Mesenchymal stem cell (in vitro differentiated cells and primary cell): ENCODE data around the gene KCNG2.

Source experiments
- DNase-seq: peaks from one replicate; pipeline ENCODE4 v3.0.0-alpha.2; 2013
- H2AFZ ChIP-seq: one replicate; pipeline ENCODE4 v1.6.1; 2013; ENCODE audit warnings: low read depth, mild to moderate bottlenecking, control low read depth, inconsistent platforms, low read length, moderate library complexity
- H2AK5ac ChIP-seq: 2 replicates; pipeline ENCODE4 v1.6.1; 2013; ENCODE audit warnings: low read length, moderate library complexity, mild to moderate bottlenecking, inconsistent platforms; ENCODE audit not compliant: severe bottlenecking
- H2BK120ac ChIP-seq: one replicate; pipeline ENCODE4 v1.6.1; 2013; ENCODE audit warnings: low read depth, mild to moderate bottlenecking, inconsistent platforms, low read length, moderate library complexity
- H2BK12ac ChIP-seq, 2 experiments: one replicate each; pipeline ENCODE4 v1.6.1; 2013; ENCODE audit warnings: inconsistent platforms in 2 of 2, low read length in 2 of 2, mild to moderate bottlenecking in 2 of 2, moderate library complexity in 2 of 2, control low read depth in 1 of 2
- H2BK15ac ChIP-seq: one replicate; pipeline ENCODE4 v1.6.1; 2013; ENCODE audit warnings: mild to moderate bottlenecking, low read depth, inconsistent platforms; ENCODE audit not compliant: poor library complexity, severe bottlenecking
- H2BK5ac ChIP-seq: 2 replicates; pipeline ENCODE4 v1.6.1; 2013; ENCODE audit warnings: low read depth, mild to moderate bottlenecking, low read length, control low read depth, inconsistent platforms; ENCODE audit not compliant: poor library complexity, severe bottlenecking
- H3K14ac ChIP-seq, 2 experiments: one replicate each; pipeline ENCODE4 v1.6.1; 2013; ENCODE audit warnings: inconsistent platforms in 2 of 2, low read length in 2 of 2, control low read depth in 1 of 2, mild to moderate bottlenecking in 1 of 2, moderate library complexity in 1 of 2
- H3K18ac ChIP-seq, 2 experiments: one replicate each; pipeline ENCODE4 v1.6.1; 2013; ENCODE audit warnings: inconsistent platforms in 2 of 2, low read length in 2 of 2, control low read depth in 1 of 2, low read depth in 1 of 2, mild to moderate bottlenecking in 1 of 2
- H3K23ac ChIP-seq, 2 experiments: one replicate each; pipeline ENCODE4 v1.6.1; 2013; ENCODE audit warnings: inconsistent platforms in 2 of 2, low read length in 2 of 2, mild to moderate bottlenecking in 2 of 2, moderate library complexity in 2 of 2, control low read depth in 1 of 2
- H3K27ac ChIP-seq: 2 replicates; pipeline ENCODE4 v1.5.1; 2013; ENCODE audit warnings: mild to moderate bottlenecking, moderate library complexity, low read length, control low read depth, inconsistent platforms; ENCODE audit not compliant: poor library complexity, severe bottlenecking
- H3K27me3 ChIP-seq, 2 experiments: 2 replicates each; pipeline versions ENCODE4 v1.6.1 to v1.7.0; 2013; ENCODE audit warnings: low read length in 2 of 2, mild to moderate bottlenecking in 2 of 2, moderate library complexity in 2 of 2, control low read depth in 1 of 2, inconsistent platforms in 1 of 2; ENCODE audit not compliant: control insufficient read depth in 1 of 2, insufficient read depth in 1 of 2
- H3K36me3 ChIP-seq, 2 experiments: 2 replicates each; pipeline versions ENCODE4 v1.6.1 to v1.7.0; 2013; ENCODE audit warnings: low read length in 2 of 2, control low read depth in 1 of 2, inconsistent platforms in 1 of 2, low read depth in 1 of 2, mild to moderate bottlenecking in 1 of 2; ENCODE audit not compliant: insufficient read depth in 2 of 2, control insufficient read depth in 1 of 2
- H3K4ac ChIP-seq, 2 experiments: one replicate each; pipeline ENCODE4 v1.6.1; 2013; ENCODE audit warnings: inconsistent platforms in 2 of 2, low read length in 2 of 2, mild to moderate bottlenecking in 2 of 2, moderate library complexity in 2 of 2, control low read depth in 1 of 2, low read depth in 1 of 2
- H3K4me1 ChIP-seq: 2 replicates; pipeline ENCODE4 v1.6.1; 2013; ENCODE audit warnings: low read depth, low read length, control low read depth; ENCODE audit not compliant: control insufficient read depth, insufficient read depth
- H3K4me2 ChIP-seq: 2 replicates; pipeline ENCODE4 v1.6.1; 2013; ENCODE audit warnings: low read length, mild to moderate bottlenecking, inconsistent platforms; ENCODE audit not compliant: poor library complexity, severe bottlenecking
- H3K4me3 ChIP-seq, 2 experiments: 2 replicates each; pipeline versions ENCODE4 v1.5.1 to v1.7.0; 2013; ENCODE audit warnings: low read length in 2 of 2, mild to moderate bottlenecking in 2 of 2, control low read depth in 1 of 2, low read depth in 1 of 2; ENCODE audit not compliant: insufficient read depth in 1 of 2
- H3K79me1 ChIP-seq: replicated peaks from 2 replicates; pipeline ENCODE4 v1.6.1; 2013; ENCODE audit warnings: mild to moderate bottlenecking, control low read depth, low read length, inconsistent platforms; ENCODE audit not compliant: poor library complexity, severe bottlenecking
- H3K9ac ChIP-seq: 2 replicates; pipeline ENCODE4 v1.7.0; 2013; ENCODE audit warnings: mild to moderate bottlenecking, low read length, moderate library complexity
- H3K9me3 ChIP-seq: 2 replicates; pipeline ENCODE4 v1.7.0; 2013; ENCODE audit warnings: mild to moderate bottlenecking, low read length; ENCODE audit not compliant: control insufficient read depth
- H4K8ac ChIP-seq: one replicate; pipeline ENCODE4 v1.6.1; 2013; ENCODE audit warnings: inconsistent platforms, mild to moderate bottlenecking, low read length, moderate library complexity
- H4K91ac ChIP-seq: one replicate; pipeline ENCODE4 v1.6.1; 2013; ENCODE audit warnings: mild to moderate bottlenecking, low read length, inconsistent platforms
- WGBS: methylation state at CpG from one replicate; pipeline ENCODE4 v1.1.7; 2013; ENCODE audit warnings: mixed read lengths; 5-methylcytosine and 5-hydroxymethylcytosine counted together

Gene KCNG2

GRCh38 chr18:79848294-79848578 lies 50.5 kb downstream of the KCNG2 start:
- Histone ChIP-seq H3K9me3 (no peaks in the 10 kb centered on the region), H2AK5ac (no peak overlapping the region), H3K4me1 (no peaks in the 10 kb centered on the region), H3K36me3 (no peaks in the 10 kb centered on the region), H3K79me1 (no peaks in the 10 kb centered on the region), H2BK12ac (no peak overlapping the region), H3K27me3 (peaks cover 0 to 2% of the 10 kb centered on the region in 2 experiments), H3K14ac (no peak overlapping the region), H2BK15ac (no peak overlapping the region), H4K8ac (no peak overlapping the region), H3K4me2 (no peak overlapping the region), H2AFZ (no peak overlapping the region), H3K9ac (no peak overlapping the region), H2BK120ac (no peak overlapping the region), H3K4ac (no peak overlapping the region), H4K91ac (no peak overlapping the region), H3K18ac (no peak overlapping the region), H3K4me3 (no peak overlapping the region), H2BK5ac (no peak overlapping the region), H3K23ac (no peak overlapping the region), H3K27ac (no peak overlapping the region)
- 93% methylated on average over 15 of the region's 15 CpGs for WGBS
- no peak for DNase-seq

GRCh38 chr18:79848579-79849327 lies 51.0 kb downstream of the KCNG2 start:
- 88% methylated on average over 41 of the region's 45 CpGs for WGBS
- no peak overlapping the region for H2BK5ac ChIP-seq
- no peak overlapping the region for H3K4ac ChIP-seq
- no peak overlapping the region for H2BK120ac ChIP-seq
- H2BK12ac ChIP-seq: no peak overlapping the region
- no peak overlapping the region for H3K18ac ChIP-seq
- peaks cover 0 to 4% of the 10 kb centered on the region in 2 experiments for H3K27me3 ChIP-seq
- no peaks in the 10 kb centered on the region for H3K9me3 ChIP-seq
- no peak overlapping the region for H2AFZ ChIP-seq
- H2AK5ac ChIP-seq: no peak overlapping the region
- no peak for DNase-seq
- no peak overlapping the region for H3K4me3 ChIP-seq
- no peak overlapping the region for H3K14ac ChIP-seq
- no peak overlapping the region for H4K8ac ChIP-seq
- H3K79me1 ChIP-seq: no peaks in the 10 kb centered on the region
- no peaks in the 10 kb centered on the region for H3K36me3 ChIP-seq
- no peak overlapping the region for H2BK15ac ChIP-seq
- H4K91ac ChIP-seq: no peak overlapping the region
- H3K4me2 ChIP-seq: no peak overlapping the region
- no peak overlapping the region for H3K9ac ChIP-seq
- no peaks in the 10 kb centered on the region for H3K4me1 ChIP-seq
- H3K27ac ChIP-seq: no peak overlapping the region
- no peak overlapping the region for H3K23ac ChIP-seq

GRCh38 chr18:79849328-79850207 lies 51.8 kb downstream of the KCNG2 start:
- WGBS: 91% methylated on average over 48 of the region's 51 CpGs
- Histone ChIP-seq H3K4ac (no peak overlapping the region), H2BK120ac (no peak overlapping the region), H3K4me1 (no peaks in the 10 kb centered on the region), H4K91ac (no peak overlapping the region), H3K27me3 (peaks cover 0 to 4% of the 10 kb centered on the region in 2 experiments), H3K27ac (no peak overlapping the region), H3K4me2 (no peak overlapping the region), H3K9ac (no peak overlapping the region), H2BK15ac (no peak overlapping the region), H3K18ac (no peak overlapping the region), H2AFZ (no peak overlapping the region), H2BK12ac (no peak overlapping the region), H3K36me3 (no peaks in the 10 kb centered on the region), H2BK5ac (no peak overlapping the region), H3K9me3 (no peaks in the 10 kb centered on the region), H3K14ac (no peak overlapping the region), H3K4me3 (no peak overlapping the region), H4K8ac (no peak overlapping the region), H3K79me1 (no peaks in the 10 kb centered on the region), H2AK5ac (no peak overlapping the region), H3K23ac (no peak overlapping the region)
- no peak for DNase-seq

GRCh38 chr18:79850731-79851130 lies 53.0 kb downstream of the KCNG2 start:
- Histone ChIP-seq H2BK120ac (no peak overlapping the region), H3K4me1 (no peaks in the 10 kb centered on the region), H3K9ac (no peak overlapping the region), H3K27me3 (peaks cover 0 to 11% of the 10 kb centered on the region in 2 experiments), H3K4me3 (no peak overlapping the region), H2BK15ac (no peak overlapping the region), H3K79me1 (no peaks in the 10 kb centered on the region), H3K4ac (no peak overlapping the region), H3K27ac (no peak overlapping the region), H3K4me2 (no peak overlapping the region), H3K14ac (no peak overlapping the region), H2AK5ac (no peak overlapping the region), H3K23ac (no peak overlapping the region), H4K91ac (no peak overlapping the region), H3K18ac (no peak overlapping the region), H3K9me3 (no peaks in the 10 kb centered on the region), H2BK5ac (no peak overlapping the region), H3K36me3 (no peaks in the 10 kb centered on the region), H4K8ac (no peak overlapping the region), H2AFZ (no peak overlapping the region), H2BK12ac (no peak overlapping the region)
- no peak for DNase-seq
- 93% methylated on average over 16 of the region's 16 CpGs for WGBS
